GM18519 (cell line): Measurements from ENCODE around the gene KLHL25.
"Not testable (repeated sequence)": the region's sequence is repeated elsewhere in the genome, so short reads cannot be mapped to it uniquely, and the experiment has no call there.

ENCODE experiments used
- ATAC-seq: cut with Tn5 transposase; IDR thresholded peaks from one replicate; pipeline ENCODE4 v1.9.1; 2021; ENCODE audit warnings: mild to moderate bottlenecking, moderate library complexity; ENCODE audit not compliant: unreplicated experiment, low FRiP score

Gene KLHL25, protein sequence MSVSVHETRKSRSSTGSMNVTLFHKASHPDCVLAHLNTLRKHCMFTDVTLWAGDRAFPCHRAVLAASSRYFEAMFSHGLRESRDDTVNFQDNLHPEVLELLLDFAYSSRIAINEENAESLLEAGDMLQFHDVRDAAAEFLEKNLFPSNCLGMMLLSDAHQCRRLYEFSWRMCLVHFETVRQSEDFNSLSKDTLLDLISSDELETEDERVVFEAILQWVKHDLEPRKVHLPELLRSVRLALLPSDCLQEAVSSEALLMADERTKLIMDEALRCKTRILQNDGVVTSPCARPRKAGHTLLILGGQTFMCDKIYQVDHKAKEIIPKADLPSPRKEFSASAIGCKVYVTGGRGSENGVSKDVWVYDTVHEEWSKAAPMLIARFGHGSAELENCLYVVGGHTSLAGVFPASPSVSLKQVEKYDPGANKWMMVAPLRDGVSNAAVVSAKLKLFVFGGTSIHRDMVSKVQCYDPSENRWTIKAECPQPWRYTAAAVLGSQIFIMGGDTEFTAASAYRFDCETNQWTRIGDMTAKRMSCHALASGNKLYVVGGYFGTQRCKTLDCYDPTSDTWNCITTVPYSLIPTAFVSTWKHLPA

DNA sequence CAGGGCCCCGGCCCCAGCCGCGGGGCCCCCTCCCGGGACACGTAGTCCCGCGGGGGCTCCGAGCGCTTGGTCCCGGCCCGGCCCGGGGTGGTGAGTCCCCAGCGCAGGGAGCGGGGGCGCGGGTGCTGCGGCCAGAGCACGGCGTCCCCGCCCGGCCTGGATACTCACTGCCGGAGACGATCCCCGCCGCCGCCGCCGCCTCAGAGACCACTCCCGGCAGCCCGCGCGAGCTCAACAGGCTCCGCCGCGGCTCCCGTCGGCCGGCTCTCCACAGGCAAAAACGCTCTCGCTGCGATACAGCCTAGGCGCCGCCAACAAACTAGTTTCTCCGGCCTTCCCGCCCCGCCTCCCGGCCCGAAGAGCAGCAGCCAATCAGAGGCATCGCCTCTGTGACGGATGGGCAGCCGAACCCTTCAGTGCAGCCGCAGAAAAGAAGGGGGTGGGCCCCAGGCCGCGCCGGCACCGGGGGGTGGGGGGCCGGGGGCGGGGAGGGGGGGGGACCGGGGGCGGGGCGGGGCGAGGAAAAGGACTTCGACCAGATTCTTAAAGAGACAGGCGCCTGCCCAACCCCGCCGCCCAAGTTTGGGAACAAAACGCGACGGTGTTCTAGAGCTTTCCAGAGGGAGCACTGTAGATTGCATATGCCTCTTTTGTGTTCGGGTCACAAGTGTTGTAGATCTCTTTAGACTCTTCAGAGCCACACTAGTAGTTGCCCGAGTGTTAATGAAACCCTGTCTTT lies at the start of gene KLHL25:
TSS of gene KLHL25 (minus strand) at position 328 of the 739 bp plus-strand sequence. CDS start 25,115 bp downstream, outside the sequence.
- ATAC-seq = peak; percentile 95

DNA sequence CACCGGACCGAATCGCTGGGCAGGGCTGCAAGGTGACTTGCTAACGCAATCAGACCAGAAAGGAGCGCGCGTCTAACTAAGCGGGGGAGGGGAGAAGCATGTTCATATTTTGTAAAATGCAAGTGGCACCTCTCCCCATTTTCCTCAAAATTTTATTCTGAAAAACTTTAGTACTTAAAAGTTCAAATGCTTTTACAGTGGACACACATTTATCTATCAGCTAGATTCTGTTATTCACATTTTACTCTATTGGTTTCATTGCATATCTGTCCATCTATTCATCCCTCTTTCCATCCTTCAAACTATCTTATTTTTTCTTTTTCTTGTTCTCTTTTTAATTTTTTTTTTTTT lies 46.1 kb upstream of the KLHL25 start:
- ATAC-seq = no peak

DNA sequence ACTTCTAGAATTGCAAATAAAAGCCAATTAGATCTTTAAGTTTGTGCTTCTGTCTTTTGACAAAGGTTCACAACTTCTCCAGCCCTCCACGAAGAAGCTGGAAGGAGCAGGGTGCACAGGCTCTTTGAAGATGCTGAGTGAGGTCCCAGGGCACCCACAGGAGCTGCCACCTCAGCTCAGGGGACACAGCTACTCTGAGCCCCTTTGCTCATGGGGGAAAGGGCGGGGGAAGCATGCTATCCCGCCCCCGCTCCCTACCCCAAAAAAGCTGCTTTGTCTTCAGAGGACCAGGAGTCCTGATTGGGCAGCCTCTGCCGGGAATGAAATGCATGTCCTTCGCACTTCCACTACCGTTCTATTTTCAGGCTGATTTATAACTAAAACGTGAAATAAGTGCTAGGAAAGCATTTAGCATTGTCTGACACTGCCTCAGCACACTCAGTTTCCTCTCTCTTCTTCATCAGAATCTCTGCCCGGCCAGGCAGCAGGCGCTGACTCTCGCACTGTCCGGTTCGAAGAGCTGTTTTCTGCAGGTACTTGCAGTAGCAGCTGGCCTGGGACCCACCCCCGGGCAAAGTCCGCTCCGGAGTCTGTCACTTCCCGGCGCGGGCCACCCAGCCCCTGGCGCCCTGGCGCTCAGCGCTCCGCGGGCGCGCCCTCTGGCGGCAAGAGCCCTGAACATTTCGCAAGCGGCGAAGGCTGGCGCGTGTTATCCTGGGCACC lies 45.5 kb upstream of the KLHL25 start:
- ATAC-seq = peak; percentile 96

DNA sequence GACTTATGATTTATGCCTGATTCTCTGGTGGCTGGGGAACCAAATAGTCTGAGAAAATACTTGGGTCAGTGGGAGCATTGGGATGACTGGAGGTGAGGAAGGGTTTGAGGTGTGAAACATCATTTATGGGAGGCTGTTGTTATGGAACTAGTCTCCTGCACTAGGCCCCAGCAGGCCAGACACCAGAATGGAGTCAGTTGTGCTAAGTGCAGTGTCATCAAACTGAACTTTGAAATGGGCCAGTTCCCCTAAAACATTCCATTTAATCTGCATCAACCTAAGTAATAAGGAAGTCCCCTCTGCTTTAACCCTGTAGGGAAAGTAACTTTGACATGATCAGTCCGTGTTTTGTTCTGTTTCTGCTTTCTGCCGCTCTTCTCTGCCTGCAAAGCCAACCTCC lies 44.9 kb upstream of the KLHL25 start:
- ATAC-seq = no peak

DNA sequence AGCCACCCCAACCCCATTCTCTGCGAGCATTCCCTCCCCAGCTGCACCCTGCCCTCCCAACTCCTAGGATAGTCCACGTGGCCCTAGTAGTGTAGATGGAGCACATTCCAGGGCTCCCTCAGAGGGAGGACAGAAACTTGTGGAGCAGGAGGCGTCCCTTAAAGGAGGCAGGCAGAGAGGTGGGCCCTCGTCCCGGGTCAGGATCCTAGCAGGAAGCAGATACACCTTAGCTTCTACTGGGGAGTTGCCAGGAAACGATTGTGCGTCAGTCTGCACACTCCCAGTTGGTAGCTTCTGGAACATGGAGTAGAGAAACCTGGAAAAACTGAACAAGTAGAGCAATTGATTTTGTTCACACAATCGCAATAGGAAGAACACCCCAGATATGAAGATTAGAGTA lies 43.9 kb upstream of the KLHL25 start:
- no peak for ATAC-seq

DNA sequence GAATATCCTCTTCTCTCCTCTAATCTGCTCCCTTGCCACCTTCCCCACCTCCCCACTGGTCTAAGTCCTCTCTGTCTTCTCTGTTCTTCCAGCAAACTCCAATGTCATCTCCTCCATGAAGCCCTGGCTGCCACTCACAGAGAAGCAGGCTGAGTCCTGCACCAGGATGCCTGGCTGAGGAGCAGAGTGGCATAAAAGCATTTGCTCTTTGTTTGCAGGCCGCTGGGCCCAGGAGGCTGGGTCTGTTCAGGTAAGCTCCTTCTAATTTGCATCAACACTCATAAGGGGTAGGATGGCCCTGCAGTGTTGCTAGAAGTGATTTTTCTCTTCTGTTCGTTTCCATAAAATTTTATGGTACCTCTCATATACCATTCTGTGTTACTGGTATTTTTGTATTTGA lies 43.2 kb upstream of the KLHL25 start:
- no peak for ATAC-seq

DNA sequence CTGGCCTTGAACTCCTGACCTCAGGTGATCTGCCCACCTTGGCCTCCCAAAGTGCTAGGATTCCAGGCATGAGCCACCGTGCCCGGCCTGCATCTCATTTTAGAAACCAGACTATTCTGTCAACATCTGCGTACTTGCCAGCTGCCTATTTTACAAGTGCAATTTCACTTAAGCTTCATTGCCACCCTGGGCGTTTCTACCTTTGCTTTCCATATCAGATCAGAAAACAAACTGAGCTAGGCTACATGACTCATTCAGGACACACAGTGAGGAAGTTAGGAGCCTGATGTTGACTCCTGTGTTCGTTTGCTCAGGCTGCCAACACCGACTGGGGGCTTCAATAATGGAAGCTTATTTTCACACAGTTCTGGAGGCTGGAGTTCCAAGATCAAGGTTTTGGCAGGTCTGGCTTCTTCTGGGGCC lies 42.3 kb upstream of the KLHL25 start:
- ATAC-seq = no peak

DNA sequence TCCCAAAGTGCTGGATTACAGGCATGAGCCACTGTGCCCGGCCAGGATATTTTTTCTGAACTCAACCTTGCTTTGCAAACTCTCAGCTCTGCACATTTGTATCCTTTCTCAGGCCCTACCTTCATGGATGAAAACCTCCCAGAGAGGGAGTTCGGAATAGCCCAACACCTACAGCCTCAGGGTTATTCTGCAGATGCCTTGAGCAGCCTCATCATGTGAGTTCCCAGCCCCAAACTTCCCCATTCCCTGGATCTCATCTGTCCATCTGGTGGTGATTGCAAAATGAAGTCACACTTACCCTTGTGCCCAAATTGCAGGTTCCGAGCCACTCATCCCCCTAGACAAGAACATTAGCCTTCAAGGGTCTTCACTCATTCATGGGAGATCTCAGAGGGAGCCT lies 39.9 kb upstream of the KLHL25 start:
- no peak for ATAC-seq

DNA sequence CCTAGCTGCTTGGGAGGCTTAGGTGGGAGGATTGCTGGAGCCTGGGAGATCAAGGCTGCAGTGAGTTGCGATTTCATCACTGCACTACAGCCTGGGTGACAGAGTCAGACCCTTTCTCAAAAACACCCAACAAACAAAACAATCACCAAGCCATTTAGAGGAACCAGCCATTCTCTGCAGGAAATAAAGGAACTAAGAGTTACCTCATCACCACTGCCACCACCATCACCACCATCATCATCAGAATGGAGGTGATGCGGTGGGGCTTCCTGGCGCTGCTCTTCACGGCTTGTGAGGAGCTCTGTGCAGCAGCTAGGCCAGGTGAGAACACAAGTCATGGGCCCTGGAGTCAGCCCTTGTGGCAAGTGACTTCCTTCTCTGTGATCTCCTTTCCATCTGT lies 37.7 kb upstream of the KLHL25 start:
- ATAC-seq = no peak

DNA sequence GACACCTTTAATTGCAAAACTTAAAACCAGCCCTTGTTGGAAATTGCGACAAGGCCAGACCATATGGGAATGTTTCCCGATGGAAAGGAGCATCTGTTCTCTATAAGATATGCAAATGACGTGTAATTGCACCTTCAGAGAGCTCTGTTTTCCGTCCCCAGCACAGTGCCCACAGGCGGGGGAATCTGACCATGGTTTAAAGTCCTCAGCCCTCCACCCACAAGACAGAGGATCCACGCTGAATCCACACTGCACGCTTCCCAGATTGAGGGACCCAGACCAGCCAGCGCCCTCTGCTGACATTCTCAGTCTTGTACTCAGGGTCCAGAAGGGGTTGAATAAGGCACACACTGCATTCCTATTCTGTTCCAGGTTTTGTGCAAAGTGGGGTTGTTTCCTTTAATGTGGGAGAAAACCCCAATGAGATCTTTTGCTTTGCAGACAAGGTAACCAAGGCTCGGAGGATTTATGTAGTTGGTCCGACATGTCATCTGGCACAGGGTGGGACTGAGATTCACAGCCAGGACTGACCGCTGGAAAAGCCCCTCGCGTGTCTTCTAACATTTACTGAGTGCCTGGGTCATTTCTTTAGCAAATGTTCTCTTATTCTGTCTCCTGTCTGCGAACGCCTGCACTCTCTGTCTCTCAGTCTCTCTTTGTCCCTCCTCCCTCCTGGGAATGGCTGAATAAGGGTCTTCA lies 36.8 kb upstream of the KLHL25 start:
- ATAC-seq = no peak

DNA sequence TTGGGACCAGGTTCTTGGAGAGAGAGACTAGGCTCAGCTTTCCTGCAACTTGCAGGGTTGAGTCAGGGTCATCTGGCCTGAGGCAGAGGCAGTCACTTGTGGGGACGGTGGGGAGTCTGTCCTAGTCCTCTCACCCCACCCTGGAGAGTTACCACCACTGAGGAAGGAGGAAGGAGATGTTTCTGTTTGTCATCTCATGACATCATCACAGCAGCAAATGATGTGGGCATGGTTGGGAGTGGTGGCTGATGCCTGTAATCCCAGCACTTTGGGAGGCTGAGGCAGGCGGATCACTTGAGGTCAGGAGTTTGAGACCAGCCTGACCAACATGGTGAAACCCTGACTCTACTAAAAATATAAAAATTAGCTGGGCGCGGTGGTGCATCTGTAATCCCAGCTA lies 35.0 kb upstream of the KLHL25 start:
- ATAC-seq = not testable (repeated sequence)

DNA sequence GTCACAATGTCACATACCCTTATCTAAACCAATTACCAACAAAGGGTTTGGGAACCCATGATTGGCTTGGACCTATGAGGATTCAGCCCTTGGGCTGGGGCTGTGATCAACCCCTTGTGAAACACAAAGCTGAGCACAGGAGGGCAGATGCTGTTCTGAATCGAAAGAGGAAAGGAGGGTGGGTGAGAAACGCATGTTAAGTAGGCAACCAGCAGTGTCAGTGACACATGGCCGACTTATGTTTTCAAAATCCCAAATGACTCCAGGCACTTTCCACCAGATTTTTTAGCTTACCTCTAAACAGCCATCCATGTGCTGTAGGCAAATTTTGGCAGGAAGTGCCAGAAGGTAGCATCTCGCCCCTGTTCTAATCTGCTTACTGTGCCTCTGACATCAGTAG lies 34.1 kb upstream of the KLHL25 start:
- no peak for ATAC-seq

DNA sequence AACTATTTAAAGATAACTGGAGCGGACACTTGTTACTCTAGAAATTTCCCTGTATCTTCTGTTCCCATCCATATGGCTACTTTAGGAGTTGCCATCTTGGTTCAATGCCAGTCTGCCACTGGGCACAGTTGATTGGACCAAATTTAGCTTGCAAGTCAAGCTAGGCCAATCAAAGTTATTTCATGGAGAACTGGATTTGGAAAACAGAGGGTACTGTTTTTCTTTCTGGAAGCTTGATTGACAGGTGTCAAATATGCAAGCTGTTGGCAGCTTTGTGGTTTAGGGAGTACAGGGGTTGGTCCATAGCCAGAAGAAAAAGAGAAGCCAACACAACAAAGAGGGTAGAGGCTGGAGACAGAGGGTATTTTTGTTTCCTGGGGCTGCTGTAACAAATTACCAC lies 33.4 kb upstream of the KLHL25 start:
- no peak for ATAC-seq

DNA sequence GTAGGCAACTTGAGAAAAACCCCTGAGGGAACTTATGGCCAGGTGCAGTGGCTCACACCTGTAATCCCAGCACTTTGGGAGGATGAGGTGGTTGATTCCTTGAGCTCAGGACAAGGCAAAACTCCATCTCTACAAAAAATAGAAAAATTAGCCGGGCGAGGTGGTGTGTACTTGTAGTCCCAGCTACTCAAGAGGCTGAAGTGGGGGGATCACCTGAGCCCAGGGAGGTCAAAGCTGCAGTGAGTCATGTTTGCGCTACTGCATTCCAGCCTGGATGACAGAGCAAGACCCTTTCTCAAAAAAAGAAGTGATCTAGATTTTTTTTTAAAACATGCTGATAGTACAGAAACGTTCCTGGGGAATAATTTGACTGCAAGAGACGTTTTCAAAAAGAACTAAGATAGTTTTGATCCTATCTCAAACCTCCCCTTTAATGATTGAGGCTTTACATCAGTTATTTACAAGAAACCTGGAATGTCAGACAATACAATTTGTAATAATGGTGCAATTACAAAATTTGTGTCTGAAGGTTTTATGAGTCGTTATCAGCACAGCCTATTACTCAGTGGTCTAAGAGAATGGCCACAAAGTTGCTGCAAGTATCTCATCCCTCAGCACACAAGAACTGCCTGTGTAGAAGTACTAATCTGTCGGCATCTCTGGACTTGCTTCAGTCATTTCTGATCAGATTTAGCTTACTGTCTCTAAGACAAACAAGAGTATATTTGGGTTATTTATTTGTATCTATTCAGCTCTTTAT lies 32.2 kb upstream of the KLHL25 start:
- no peak for ATAC-seq

DNA sequence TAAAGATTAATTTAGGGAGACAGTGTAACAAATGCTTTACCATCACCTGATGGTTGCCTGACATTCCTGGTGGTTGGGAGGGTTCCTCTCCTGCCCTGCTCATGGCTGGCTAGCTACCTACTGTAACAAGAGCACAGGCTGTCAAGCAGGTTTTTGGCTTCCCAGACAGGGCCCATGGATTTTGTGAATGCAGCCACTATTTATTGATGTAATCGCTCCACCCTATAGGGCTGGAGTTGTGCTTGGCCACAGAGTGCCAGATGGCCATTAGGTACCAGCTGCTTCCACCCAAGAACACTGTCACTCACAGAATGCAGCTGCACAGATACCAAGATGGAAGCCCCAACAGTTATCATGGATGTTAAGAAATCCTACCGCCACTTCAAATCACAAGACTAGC lies 31.0 kb upstream of the KLHL25 start:
- ATAC-seq = no peak

DNA sequence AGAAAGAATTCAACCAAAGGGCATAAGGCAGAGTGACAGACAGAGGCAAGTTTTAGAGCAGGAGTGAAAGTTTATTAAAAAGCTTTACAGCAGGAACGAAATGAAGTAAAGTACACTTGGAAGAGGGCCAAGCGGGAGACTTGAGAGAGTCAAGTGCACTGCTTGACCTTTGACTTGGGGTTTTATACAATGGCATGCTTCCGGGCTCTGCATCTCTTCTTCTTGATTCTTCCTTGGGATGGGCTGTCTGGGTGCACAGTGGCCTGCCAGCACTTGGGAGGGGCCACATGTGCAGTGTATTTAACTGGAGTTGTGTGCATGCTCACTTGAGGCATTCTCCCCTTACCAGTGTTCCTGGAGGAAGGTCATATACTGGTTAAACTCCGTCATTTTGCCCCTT lies 30.4 kb upstream of the KLHL25 start:
- no peak for ATAC-seq

DNA sequence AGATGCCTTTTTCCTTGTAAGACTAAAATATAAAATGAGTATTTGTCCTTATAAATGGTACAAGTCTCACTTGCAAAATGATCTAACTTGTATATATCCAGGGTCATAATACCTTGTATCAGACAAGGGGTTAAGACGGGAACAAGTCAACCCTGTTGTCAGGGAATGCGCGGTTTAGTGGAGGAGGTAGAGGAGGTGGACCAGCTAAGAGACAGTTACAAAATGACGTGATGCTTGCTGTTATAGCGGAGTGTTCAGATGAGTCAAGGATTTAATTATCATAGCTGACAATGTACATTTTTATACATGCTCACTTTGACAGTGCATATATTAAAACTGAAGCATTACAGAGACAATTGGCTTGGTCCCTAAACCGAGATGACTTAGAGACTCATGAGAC lies 26.8 kb upstream of the KLHL25 start:
- no peak for ATAC-seq

DNA sequence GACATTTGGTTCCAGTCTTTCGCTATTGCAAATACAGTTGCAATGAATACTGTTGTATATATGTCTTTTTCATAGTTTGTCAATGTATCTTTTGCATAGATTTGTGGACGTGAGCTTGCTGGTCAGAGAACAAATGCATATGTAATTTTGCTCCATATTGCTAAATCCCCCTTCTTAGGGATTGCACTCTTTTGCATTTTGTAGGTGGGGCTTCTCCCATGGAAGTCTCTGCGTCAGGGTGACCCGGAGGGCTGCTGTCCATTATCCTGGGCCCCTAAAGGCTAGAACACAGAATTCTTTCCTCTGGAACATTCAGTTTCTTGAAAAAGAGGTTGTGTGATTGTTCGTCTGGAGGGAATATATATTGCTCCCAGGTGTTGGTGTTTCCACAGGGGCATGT lies 25.2 kb upstream of the KLHL25 start:
- ATAC-seq = no peak

DNA sequence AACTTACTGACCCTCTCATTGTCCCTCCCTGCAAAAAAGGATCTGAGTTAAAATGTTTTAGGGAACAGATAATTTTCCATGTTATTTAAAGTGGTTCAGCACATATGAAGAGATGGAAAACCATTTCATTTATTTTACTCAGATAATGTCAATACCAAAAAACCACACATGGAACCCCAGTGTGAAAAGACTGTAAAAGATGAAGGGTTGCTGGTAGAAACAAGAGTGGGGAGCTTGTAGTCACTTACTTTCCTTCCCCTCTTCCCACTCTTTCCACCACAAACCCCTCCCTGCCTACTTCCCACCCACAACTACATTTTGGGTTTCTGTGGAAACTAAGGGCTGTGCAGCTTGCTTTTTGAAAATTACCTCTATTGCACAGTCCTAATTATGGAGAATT lies 18.5 kb upstream of the KLHL25 start:
- no peak for ATAC-seq

DNA sequence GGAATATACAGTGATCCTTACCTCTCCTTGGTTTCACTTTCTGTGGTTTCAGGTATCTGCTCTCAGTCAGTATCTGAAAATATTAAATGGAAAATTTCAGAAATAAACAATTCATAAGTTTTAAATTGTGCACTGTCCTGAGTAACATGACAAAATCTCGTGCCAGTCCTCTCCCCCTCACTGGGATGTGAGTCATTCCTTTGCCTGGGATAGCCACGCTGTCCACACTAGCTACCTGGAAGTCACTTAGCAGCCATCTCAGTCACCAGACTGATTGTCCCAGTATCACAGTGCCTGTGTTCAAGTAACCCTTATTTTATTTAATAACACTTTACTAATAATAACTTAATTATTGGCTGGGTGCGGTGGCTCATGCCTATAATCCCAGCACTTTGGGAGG lies 15.3 kb upstream of the KLHL25 start:
- ATAC-seq = no peak
